Activated CD4-positive, alpha-beta T cell treated with anti-CD3 and anti-CD28 coated beads, Interleukin-10, Interleukin-2, amounts not matched to agents 100 ng/mL and 50 ng/mL, durations not matched to agents 16 hours and 8 hours (primary cell): Measurements from ENCODE around the gene DNAJB13.
A peak's percentile ranks its signal among the peaks of the same experiment; 100 is the strongest.
"Not testable (repeated sequence)": the region's sequence is repeated elsewhere in the genome, so short reads cannot be mapped to it uniquely, and the experiment has no call there.

ENCODE experiments used
- DNase-seq: peaks from one replicate; pipeline ENCODE4 v3.0.0-alpha.2; 2020

The DNAJB13 gene, protein sequence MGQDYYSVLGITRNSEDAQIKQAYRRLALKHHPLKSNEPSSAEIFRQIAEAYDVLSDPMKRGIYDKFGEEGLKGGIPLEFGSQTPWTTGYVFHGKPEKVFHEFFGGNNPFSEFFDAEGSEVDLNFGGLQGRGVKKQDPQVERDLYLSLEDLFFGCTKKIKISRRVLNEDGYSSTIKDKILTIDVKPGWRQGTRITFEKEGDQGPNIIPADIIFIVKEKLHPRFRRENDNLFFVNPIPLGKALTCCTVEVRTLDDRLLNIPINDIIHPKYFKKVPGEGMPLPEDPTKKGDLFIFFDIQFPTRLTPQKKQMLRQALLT

DNA sequence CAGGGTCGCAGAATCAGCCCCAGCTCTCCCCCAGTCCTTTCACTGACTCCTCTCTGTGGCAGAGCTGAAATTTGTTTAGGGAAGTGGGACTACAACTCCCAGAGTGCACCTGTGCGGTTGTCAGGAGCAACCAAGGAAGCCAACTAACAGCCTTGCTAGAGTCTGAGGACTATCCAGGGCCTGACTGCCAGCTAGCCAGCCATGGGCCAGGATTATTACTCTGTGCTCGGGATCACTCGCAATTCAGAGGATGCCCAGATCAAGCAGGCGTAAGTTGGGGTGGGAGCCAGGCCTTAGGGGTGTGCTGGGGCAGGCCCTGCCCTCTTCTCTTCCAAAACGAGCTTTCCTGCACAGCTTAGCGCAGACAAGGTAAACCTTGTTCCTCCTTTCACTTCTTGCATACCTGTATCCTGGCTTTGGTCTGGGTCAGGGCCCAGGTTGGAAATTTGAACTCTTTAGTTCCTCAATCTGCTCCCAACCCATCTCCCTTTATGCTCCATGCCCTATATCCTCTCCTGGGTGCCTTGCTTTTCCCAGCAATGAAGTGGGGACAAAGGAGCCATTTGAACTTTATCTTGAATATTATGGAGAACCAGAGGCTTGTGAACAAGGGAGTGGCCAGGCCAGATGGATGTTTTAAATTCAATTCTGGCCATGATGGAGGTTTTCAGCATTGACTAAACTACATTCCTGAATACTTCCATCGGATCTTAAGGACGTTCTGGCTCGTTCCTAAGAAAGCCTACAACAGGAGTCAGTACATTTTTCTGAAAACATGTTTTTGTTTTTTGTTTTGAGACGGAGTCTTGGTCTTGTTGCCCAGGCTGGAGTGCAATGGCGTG is at the start of gene DNAJB13:
DNAJB13 (plus strand) TSS at position 158 of the 842 bp plus-strand sequence; CDS start at position 202, 44 bp downstream.
- no peak for DNase-seq

DNA sequence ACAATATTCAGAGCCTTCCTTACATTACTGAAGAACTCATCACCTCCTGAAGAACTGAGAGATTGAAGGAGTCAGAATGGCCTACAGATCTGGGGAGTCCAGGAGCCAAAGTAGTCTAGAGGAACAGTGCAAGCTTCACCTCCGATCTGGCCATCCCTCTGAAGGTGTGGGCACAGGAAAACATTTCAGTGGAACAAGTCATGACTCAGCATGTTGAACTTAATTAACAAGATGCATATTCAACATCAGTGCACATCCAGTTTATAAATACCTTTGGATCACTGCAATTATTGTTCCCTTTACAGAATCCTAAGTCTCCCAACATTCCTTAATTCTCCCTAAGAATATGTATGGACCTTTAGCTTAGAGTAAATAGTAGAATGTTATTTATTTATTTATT is 48.5 kb upstream of the DNAJB13 start:
- no peak for DNase-seq

GRCh38 chr11:73907191-73907590 is 43.6 kb upstream of the DNAJB13 start:
- DNase-seq: peak; percentile 40

- no peak for DNase-seq
These were observed 38.8 kb upstream of the DNAJB13 start for GRCh38 chr11:73912026-73912425.

DNA sequence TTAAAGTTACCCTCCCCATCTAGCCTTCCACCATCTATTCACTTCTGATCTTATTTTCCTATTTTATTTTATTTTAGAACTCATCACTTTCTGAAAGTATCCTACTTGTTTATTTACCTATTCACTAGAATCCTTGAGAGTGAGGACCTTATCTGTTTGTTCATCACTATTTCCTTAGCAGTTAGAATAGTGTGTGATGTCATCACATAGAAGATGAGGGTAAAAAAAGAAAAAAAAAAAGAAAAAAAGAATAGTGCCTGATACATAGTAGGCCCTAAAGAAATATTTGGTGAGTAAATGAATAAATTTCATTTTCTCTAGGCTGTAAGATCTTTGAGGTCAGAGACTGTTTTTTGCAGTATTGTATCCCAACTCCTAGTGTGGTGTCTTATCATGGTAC is 37.4 kb upstream of the DNAJB13 start:
- DNase-seq: no peak

GRCh38 chr11:73914284-73914683 is 36.5 kb upstream of the DNAJB13 start:
- no peak for DNase-seq

GRCh38 chr11:73916435-73916834 is 34.4 kb upstream of the DNAJB13 start:
- no peak for DNase-seq

- DNase-seq: no peak
These were observed 29.6 kb upstream of the DNAJB13 start for GRCh38 chr11:73921180-73921579.

GRCh38 chr11:73929388-73929787 is 21.4 kb upstream of the DNAJB13 start:
- no peak for DNase-seq

DNA sequence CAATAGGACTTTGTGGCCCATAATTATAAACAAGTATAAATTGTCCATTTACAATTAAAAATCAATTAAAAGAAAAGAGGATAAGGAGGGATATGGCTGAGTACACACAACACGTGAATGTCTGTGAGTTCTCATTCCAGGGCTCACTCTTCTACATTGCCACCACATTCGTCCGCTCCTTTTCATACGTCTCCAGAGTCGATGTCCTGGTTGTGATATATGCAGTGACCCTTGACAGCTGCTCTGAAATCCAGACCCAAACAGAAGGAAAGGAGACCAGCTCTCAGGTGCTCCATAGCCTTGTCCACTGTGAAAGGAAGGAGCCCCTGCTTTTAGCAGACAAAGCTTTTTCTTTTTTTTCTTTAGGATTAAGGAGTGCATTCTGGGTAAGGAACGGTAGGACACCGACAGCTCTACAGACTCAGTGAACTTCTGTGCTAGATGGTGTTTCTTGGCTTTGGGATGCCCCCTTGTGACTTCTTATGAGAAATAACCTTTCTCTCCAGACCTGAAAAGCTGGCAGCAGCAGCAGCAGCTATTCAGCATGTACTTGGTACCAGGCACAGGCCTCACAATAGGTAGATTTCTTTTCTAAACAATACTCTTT is 19.7 kb upstream of the DNAJB13 start:
- peak; percentile 47 for DNase-seq

GRCh38 chr11:73931951-73932350 is 18.9 kb upstream of the DNAJB13 start:
- DNase-seq: no peak

DNA sequence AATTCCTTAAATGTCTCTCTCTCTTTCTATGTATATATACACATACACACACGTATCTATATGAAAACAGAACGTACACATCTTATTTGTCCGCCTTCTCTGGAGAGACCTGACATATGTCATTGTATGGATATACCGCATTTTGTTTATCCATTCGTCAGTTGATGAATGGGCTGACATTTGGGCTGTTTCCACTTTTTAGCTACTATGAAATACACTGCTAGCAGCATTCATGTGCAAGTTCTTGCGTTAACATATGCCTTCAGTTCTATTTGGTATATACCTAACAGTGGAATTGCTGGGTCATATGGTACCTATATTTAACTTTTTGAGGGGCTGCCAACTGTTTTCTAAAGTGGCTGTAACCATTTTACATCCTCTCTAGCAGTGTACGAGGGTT is 18.0 kb upstream of the DNAJB13 start:
- no peak for DNase-seq

DNA sequence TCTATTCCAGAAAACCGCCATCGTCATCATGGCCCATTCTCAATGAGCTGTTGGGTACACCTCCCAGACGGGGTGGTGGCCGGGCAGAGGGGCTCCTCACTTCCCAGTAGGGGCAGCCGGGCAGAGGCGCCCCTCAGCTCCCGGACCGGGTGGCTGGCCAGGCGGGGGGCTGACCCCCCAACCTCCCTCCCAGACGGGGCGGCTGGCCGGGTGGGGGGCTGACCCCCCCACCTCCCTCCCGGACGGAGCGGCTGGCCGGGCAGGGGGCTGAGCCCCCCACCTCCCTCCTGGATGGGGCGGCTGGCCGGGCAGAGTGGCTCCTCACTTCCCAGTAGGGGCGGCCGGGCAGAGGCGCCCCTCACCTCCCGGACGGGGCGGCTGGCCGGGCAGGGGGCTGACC is 14.8 kb upstream of the DNAJB13 start:
- not testable (repeated sequence) for DNase-seq

DNA sequence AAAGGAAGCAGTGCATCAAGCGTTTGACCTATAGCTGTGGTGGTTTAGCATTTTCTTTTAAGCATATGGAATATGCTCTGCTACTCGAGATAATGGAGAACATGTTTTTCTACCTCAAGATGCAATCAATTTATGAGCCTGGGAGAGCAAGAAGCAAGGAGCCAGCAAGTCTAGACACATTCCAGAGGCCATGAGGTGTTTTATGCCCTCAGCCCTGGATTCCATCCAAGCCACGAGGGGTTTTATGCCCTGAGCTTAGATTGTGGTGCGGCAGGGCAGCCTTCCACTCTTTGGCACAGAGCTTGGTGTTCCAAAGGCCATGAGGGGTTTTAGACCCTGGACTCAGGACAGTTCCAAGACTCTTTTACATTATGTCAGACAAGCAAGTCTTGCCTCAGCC is 11.7 kb upstream of the DNAJB13 start:
- DNase-seq: no peak

- no peak for DNase-seq
These were observed 9.8 kb upstream of the DNAJB13 start for GRCh38 chr11:73940801-73941570.

DNA sequence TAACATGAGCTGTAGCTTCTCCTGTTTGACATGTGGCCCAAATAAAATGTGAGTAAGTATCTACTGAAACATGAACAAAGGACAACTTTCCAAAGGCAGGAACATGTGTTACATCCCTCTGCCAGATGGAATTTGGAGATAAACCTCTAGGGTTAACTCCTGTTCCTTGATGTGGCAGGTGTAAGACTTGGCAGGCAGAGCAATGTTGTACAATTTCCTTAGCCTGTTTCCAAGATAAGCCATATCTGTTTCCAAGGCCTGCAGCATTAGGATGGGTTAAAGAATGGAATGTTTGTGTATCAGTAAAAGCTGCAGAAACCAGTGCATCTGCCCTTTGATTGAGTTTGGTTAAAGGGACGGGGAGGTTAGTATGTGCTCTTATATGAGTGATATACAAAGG is 8.8 kb upstream of the DNAJB13 start:
- DNase-seq: no peak

DNA sequence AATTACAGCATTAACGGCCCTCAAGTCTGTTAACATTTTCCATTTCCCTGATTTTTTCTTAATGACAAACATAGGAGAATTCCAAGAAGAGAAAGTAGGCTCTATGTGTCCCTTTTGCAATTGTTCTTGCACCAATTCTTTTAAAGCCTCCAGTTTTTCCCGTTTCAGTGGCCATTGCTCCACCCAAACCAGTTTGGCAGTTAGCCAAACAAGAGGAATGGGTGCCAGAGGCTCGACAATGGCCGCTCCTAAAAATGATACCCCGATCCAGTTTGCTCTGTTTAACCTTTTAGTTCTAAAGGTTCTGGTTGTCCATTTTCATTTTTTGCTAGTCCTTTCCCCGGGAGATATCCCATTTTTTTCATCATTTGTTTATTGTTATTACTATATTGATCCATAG is 6.7 kb upstream of the DNAJB13 start:
- no peak for DNase-seq

DNA sequence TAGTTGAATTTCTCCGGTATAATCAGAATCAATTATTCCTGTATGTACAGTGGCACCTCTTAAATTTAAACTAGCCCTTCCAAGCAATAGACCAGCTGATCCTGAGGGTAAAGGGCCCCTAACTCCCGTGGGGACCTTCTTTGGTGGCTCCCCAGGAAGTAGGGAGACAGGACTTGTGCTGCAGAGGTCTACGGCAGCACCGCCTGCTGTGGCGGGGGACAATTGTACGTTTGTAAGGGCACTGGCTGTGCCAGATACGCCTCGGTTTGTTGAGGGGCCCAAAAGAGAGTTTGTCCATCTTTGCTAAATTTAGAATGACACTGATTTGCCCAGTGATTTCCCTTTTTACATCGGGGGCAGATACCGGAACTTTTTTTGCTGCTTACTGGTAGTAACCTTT is 5.9 kb upstream of the DNAJB13 start:
- DNase-seq: no peak

DNA sequence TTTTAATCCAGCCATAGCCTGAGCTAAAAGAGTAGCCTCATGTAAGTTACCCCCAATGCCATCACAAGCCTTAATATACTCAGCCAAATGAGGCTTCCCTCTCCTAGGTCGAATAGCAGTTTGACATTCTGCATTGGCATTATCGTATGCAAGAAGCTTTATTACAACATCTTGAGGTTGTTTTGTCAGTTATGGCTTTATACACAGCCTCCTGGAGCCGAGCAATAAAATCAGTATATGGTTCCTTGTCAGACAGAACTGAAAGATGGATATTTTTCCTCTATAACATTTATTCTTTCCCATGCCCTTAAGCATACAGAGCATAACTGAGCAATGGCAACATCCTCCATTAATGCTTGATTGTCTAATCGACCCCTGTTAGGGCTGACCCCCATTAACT is 5.4 kb upstream of the DNAJB13 start:
- no peak for DNase-seq

DNA sequence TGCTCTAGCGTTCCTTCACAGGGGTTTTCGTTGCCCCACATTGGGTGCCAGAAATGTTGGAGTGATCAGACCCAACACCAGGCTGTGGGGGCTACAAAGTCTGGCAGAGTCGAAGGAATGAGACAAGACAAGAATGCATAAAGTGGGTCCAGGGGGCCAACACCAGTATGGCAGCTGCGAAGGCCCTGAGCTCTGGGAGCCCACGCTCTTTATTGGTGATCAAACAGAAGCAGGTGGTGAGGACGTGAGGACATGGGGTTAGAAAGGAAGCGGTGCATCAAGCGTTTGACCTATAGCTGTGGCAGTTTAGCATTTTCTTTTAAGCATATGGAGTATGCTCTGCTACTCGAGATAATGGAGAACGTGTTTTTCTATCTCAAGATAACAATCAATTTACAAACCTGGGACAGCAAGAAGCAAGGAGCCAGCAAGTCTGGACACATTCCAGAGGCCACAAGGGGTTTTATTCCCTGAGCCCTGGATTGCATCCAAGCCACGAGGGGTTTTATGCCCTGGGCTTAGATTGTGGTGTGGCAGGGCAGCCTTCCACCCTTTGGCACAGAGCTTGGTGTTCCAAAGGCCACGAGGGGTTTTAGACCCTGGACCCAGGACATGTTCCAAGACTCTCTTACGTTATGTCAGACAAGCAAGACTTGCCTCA is 3.9 kb upstream of the DNAJB13 start:
- DNase-seq: no peak

GRCh38 chr11:73949246-73949645 is 1.6 kb upstream of the DNAJB13 start:
- no peak for DNase-seq

DNA sequence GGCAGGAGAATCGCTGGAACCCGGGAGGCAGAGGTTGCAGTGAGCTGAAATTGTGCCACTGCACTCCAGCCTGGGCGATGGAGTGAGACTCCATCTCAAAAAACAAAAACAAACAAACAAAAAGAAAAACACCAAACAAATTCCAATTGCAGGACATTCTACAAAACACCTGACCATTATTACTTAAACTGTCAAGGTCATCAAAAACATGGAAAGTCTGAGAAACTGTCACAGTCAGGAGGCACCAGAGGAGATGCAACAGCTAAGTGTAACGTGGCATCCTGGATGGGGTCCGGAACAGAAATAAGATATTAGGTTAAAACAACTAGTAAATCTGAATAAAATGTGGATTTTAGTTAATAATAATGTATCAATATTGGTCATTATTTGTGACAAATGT is 914 bp upstream of the DNAJB13 start:
- no peak for DNase-seq

DNA sequence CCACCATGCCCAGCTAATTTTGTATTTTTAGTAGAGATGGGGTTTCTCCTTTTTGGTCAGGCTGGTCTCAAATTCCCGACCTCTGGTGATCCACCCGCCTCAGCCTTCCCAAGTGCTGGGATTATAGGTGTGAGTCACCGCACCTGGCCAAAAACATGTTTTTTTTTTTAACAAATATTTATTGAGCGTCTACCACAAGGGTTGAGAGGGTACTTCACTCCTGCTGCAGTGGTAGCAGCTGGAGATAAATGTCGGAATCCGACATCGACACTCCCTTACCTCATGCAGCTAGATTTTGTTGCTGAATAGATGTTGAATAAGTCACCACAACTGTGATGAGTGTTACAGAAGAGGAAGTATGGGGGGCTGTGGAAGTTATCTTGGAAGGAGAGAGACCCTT is 971 bp downstream of the DNAJB13 start:
- DNase-seq: no peak
